ENCODE data around the gene EMP2. TPM values are rescaled to one million over a fixed set of nuclear protein-coding genes. Genes with fewer than 3 reads are reported as not detected.
"Not testable (repeated sequence)": the region's sequence is repeated elsewhere in the genome, so short reads cannot be mapped to it uniquely, and the experiment has no call there.

The EMP2 gene
- total RNA-seq, 2 donors from 2014 or later: 40.3 to 66.8 TPM

- H3K4me3 ChIP-seq: no peak overlapping the region
- no peaks in the 10 kb centered on the region for H3K9me3 ChIP-seq
- no peak overlapping the region for H3K27ac ChIP-seq
- DNase-seq (ENCODE audit: low spot score): no peak
- peaks cover 95% of the 10 kb centered on the region for H3K36me3 ChIP-seq
- H3K27me3 ChIP-seq: no peaks in the 10 kb centered on the region
- no peak for TF ChIP-seq CTCF (IDR thresholded peaks at IDR 0.05)
- H3K4me1 ChIP-seq: no peaks in the 10 kb centered on the region
These were observed 41.8 kb downstream of the EMP2 start for GRCh38 chr16:10538583-10538982.

- no peak for DNase-seq (ENCODE audit: low spot score)
- TF ChIP-seq CTCF (IDR thresholded peaks at IDR 0.05): no peak
- Histone ChIP-seq H3K4me3 (no peak overlapping the region), H3K27me3 (no peaks in the 10 kb centered on the region), H3K36me3 (peaks cover 95% of the 10 kb centered on the region), H3K4me1 (no peaks in the 10 kb centered on the region), H3K27ac (no peak overlapping the region), H3K9me3 (no peaks in the 10 kb centered on the region)
These were observed 42.5 kb downstream of the EMP2 start for GRCh38 chr16:10537946-10538345.

- Histone ChIP-seq H3K27me3 (no peaks in the 10 kb centered on the region), H3K27ac (no peak overlapping the region), H3K36me3 (peaks cover 94% of the 10 kb centered on the region), H3K9me3 (no peaks in the 10 kb centered on the region), H3K4me3 (no peak overlapping the region), H3K4me1 (no peaks in the 10 kb centered on the region)
- no peak for DNase-seq (ENCODE audit: low spot score)
- TF ChIP-seq CTCF (IDR thresholded peaks at IDR 0.05): no peak
These were observed 43.5 kb downstream of the EMP2 start for GRCh38 chr16:10536814-10537389.

- DNase-seq (ENCODE audit: low spot score); H3K27ac ChIP-seq; H3K9me3 ChIP-seq; H3K27me3 ChIP-seq; H3K4me1 ChIP-seq; H3K4me3 ChIP-seq: not testable (repeated sequence)
- H3K36me3 ChIP-seq: peaks cover 94% of the 10 kb centered on the region
These were observed 44.1 kb downstream of the EMP2 start for GRCh38 chr16:10536328-10536727.

- no peaks in the 10 kb centered on the region for H3K9me3 ChIP-seq
- DNase-seq (ENCODE audit: low spot score): no peak
- no peak overlapping the region for H3K27ac ChIP-seq
- no peak for TF ChIP-seq CTCF (IDR thresholded peaks at IDR 0.05)
- H3K36me3 ChIP-seq: peaks cover 88% of the 10 kb centered on the region
- no peaks in the 10 kb centered on the region for H3K27me3 ChIP-seq
- no peak overlapping the region for H3K4me3 ChIP-seq
- H3K4me1 ChIP-seq: no peaks in the 10 kb centered on the region
These were observed 44.9 kb downstream of the EMP2 start for GRCh38 chr16:10535461-10535860.

- no peak for TF ChIP-seq CTCF (IDR thresholded peaks at IDR 0.05)
- no peaks in the 10 kb centered on the region for H3K4me1 ChIP-seq
- H3K36me3 ChIP-seq: peaks cover 81% of the 10 kb centered on the region
- DNase-seq (ENCODE audit: low spot score): no peak
- H3K4me3 ChIP-seq: no peak overlapping the region
- no peaks in the 10 kb centered on the region for H3K27me3 ChIP-seq
- no peak overlapping the region for H3K27ac ChIP-seq
- H3K9me3 ChIP-seq: no peaks in the 10 kb centered on the region
These were observed 45.6 kb downstream of the EMP2 start for GRCh38 chr16:10534748-10535147.

- H3K36me3 ChIP-seq: peaks cover 70% of the 10 kb centered on the region
- H3K27ac ChIP-seq; DNase-seq (ENCODE audit: low spot score); H3K9me3 ChIP-seq; H3K4me3 ChIP-seq; H3K27me3 ChIP-seq; H3K4me1 ChIP-seq: not testable (repeated sequence)
These were observed 46.8 kb downstream of the EMP2 start for GRCh38 chr16:10533612-10534011.

Data from right atrium auricular region (tissue), 2 donors.